IPS-18c (cell line): Measurements from ENCODE around the gene JPH3.
"Not testable (repeated sequence)": the region's sequence is repeated elsewhere in the genome, so short reads cannot be mapped to it uniquely, and the experiment has no call there.

Source experiments
- H3K4me3 ChIP-seq: 2 replicates; pipeline ENCODE4 v1.7.0; 2013; ENCODE audit warnings: low read depth, mild to moderate bottlenecking, low read length, moderate library complexity; ENCODE audit not compliant: insufficient read depth
- H3K9me3 ChIP-seq: one replicate; pipeline ENCODE4 v1.6.1; 2013; ENCODE audit warnings: mild to moderate bottlenecking, low read length, moderate library complexity; ENCODE audit not compliant: control insufficient read depth, insufficient read depth

JPH3 gene

DNA sequence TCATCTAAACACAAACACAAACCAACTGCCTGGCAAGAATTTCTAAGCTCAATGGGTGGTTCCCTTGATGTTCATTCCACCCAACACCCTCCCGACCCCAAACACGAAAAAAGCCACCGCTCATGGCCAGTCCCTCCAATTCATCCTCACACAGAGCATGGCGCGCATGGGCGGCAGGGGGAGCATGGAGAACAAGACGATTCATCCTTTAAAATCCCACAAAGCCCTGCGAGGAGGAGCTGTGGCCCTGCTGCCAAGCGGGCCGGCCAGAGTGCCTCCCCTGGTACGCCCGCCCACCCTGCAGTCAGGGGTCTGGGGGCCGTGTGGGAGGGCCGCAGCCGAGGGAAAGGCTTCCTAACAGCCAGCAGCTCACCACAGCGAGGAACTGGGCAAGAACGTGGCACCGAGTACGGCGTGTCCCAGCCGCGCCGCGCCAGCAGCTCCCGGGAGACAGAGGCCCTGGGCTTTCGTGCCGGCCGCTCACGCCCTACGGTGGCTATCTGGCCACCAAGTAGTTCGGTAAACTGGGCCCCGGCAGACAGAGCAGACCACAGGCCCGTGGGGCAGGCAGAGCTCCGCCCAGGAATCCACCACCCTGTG, 102.5 kb downstream of the JPH3 start:
- Histone ChIP-seq H3K9me3 (no peaks in the 10 kb centered on the region), H3K4me3 (no peak overlapping the region)

DNA sequence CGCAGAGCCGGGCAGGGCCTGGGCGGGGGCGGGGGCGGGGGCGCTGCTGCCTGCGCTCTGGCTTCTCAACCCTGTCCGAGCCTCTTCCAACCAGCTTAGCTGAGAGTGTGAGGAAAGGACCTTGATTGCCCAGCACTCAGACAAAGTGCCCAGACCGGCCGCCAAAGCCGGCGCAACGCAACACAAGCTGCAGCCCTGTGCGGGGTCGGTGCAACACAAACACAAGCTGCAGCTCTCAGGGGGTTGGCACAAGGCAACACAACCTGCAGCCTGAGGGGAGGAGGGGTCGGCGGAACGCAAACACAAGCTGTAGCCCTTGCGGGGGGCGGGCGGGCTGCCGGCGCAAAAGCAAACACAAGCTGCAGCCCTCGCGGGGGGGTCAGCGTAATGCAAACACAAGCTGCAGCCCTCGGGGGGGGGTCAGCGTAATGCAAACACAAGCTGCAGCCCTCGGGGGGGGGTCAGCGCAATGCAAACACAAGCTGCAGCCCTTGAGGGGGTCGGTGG, 103.5 kb downstream of the JPH3 start:
- Histone ChIP-seq H3K9me3 (no peaks in the 10 kb centered on the region), H3K4me3 (no peak overlapping the region)

DNA sequence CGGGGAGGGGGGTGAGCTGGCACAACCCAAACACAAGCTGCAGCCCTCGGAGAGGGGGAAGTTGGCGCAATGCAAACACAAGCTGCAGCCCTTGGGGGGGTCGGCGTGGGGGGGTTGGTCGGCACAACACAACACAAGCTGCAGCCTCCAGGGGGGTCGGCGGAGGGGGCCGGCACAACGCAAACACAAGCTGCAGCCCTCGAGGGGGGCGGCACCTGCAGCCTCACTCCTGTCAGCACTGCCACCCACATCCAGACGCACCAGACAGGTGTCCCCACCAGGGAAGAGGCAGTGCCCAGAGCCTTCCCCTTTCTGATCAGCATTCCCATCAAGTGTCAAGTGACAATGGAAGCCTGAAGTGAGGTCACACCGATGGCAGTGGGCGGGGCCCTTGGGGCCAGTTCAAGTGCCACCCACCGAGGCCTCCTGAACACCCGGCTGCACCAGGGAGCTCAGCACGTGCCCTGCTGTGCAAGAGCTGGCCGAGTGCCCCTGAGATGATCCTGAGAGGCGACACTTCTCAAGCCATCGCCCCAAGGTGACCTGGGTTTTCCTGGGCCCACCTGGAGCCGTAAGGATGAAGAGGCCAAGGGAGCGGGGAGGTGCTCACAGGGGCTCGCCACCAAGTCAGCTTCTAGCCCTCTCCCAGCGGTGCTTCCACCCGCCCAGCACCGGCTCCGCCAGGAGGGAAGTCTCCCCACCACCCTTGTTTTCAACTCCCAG, 104.1 kb downstream of the JPH3 start:
- no peaks in the 10 kb centered on the region for H3K9me3 ChIP-seq
- no peak overlapping the region for H3K4me3 ChIP-seq

DNA sequence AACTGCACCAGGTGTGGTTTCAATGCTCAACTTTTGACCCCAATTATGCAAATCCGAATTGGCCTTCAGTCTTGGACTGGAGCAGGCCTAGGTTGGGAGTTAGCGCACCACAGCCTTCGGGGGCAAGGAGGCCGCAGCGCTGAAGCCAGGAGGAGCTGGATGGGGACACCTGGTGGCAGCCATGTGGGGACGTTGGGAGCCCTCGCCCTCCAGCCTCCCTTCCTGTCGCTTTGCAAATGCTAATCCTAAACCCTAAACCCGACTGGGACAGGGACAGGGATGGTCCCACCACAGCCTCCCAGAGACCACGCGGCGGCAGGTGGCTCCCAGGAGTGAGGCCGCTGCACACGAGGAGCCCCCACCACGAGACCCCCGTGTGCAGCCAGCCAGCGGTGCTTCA, 104.8 kb downstream of the JPH3 start:
- Histone ChIP-seq H3K9me3 (no peaks in the 10 kb centered on the region), H3K4me3 (no peak overlapping the region)

GRCh38 chr16:87707714-87708580, 105.6 kb downstream of the JPH3 start:
- no peak overlapping the region for H3K4me3 ChIP-seq
- no peaks in the 10 kb centered on the region for H3K9me3 ChIP-seq

DNA sequence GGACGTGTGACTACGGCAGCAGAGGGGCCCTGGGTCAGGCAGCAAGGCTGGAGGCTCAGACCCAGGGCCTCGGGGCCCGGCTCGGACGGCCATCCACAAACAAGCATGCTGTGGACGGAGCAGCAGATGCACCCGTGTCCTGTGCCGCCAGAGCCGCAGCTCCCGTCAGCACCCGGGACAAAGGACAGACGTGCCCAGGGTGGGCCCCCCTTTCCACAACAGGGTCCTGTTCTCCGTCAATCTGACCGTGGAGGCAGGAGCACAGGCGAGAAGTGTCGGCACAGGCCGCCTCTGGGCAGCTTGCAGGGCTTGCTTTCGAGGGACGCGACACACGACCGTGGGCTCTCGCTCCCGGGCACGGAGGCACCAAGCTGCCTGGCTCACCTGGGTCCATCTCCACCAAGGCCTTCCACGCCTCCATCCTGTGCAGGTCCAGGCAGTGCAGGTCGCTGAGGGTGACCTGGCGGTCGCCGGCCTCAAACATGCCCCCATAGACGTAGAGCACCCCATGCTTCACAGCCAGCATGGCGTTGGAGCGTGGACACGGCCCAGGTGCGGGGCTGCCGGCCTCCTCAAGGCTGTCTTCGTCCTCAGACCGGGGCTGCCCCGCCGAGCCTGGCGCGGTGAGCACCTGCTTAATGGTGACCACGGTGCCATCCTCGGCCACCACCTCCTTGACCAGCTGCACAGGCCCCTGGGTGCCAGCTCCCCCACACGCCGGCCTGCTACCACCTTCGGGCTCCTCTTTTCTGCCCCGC, 106.8 kb downstream of the JPH3 start:
- H3K4me3 ChIP-seq = no peak overlapping the region
- no peaks in the 10 kb centered on the region for H3K9me3 ChIP-seq

- Histone ChIP-seq H3K4me3 (no peak overlapping the region), H3K9me3 (no peaks in the 10 kb centered on the region)
These were observed 107.4 kb downstream of the JPH3 start for GRCh38 chr16:87709677-87710076.

GRCh38 chr16:87710887-87711286, 108.6 kb downstream of the JPH3 start:
- Histone ChIP-seq H3K4me3 (no peak overlapping the region), H3K9me3 (no peaks in the 10 kb centered on the region)

DNA sequence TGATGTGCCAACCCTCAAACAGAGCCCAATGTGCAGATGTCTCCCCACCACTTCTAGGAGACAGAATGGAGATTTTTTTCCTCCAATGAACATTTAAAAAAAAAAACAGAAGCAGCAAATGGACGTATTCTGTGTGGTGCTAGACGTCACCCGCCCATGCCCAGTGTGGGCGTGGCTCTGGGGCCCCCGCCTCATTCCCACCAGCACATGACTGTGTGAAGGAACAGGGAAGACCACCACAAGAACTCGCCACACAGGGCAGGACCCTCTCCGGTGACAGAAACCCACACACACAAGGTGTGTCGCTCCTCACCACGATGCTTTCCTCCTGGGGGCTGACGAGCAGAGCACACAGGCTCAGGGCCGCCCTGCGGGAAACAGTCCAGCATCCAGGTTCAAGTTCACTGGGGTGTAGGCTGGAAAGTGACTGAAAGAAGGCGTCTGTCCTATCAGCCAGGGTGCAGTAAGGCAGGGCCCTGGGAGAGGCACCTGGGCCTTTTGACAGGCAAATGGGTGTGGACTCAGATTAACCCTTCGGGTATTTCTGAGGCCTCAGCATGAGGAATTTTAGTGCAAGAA, 110.0 kb downstream of the JPH3 start:
- no peak overlapping the region for H3K4me3 ChIP-seq
- no peaks in the 10 kb centered on the region for H3K9me3 ChIP-seq

GRCh38 chr16:87713451-87714229, 111.3 kb downstream of the JPH3 start:
- no peak overlapping the region for H3K4me3 ChIP-seq
- H3K9me3 ChIP-seq = no peaks in the 10 kb centered on the region

DNA sequence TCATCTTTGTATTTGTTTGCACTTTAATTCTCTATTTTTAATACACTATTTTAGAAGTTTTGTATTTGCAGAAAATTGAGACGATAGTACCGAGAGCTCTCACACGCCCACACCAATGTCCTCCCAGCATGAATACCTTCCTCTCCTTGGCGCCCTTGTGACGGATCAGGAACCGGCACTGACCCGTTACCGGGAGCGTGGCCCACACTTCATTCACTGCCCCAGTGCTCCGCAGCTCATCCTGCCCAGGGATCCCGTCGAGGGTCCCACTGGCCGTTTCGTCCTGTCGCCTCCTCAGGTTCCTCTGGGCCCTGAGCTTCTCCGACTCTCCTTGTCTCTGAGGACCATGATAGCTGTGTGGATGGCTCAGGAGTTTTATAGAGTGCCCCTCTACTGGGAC, 112.9 kb downstream of the JPH3 start:
- Histone ChIP-seq H3K9me3 (peaks cover 2% of the 10 kb centered on the region), H3K4me3 (no peak overlapping the region)

GRCh38 chr16:87715658-87716057, 113.3 kb downstream of the JPH3 start:
- H3K4me3 ChIP-seq = no peak overlapping the region
- H3K9me3 ChIP-seq = peaks cover 2% of the 10 kb centered on the region

GRCh38 chr16:87718831-87719230, 116.5 kb downstream of the JPH3 start:
- not testable (repeated sequence) for H3K9me3 ChIP-seq, H3K4me3 ChIP-seq

- Histone ChIP-seq H3K9me3 (peaks cover 2% of the 10 kb centered on the region), H3K4me3 (no peak overlapping the region)
These were observed 118.1 kb downstream of the JPH3 start for GRCh38 chr16:87720446-87720845.

- Histone ChIP-seq H3K4me3 (no peak overlapping the region), H3K9me3 (peaks cover 2% of the 10 kb centered on the region)
These were observed 119.6 kb downstream of the JPH3 start for GRCh38 chr16:87721622-87722585.
